Measurements from ENCODE around the gene PTPRU. TPM values are rescaled to one million over a fixed set of nuclear protein-coding genes. Genes with fewer than 3 reads are reported as not detected.

PTPRU gene
- total and polyA plus RNA-seq, 2 of the 8 experiments (the other 6 are each of a cell fraction or from before 2014, with no cell fraction given) = 33.8 to 41.8 TPM

GRCh38 chr1:29338908-29339575 is 102.7 kb downstream of the PTPRU start:
- Histone ChIP-seq H4K91ac (replicated peaks; ENCODE audit: insufficient read length, low read length) (no peak overlapping the region), H4K5ac (ENCODE audit: insufficient read length, low read depth, low read length) (no peak overlapping the region), H4K20me1 (replicated peaks in 1 of 2; ENCODE audit: control insufficient read depth in 1 of 2, insufficient read depth in 2 of 2, low read length in 2 of 2) (no peaks in the 10 kb centered on the region), H3K14ac (ENCODE audit: insufficient read length) (no peak overlapping the region), H2BK5ac (ENCODE audit: low read depth, low read length) (no peak overlapping the region), H3K27ac (ENCODE audit: low read depth, low read length) (no peak overlapping the region), H3K27me3 (replicated peaks in 1 of 4; ENCODE audit: control insufficient read depth in 3 of 4, extremely low read depth in 1 of 4, insufficient read depth in 3 of 4, low read length in 3 of 4) (no peaks in the 10 kb centered on the region), H3K36me3 (ENCODE audit: control insufficient read depth in 2 of 4, insufficient read depth in 4 of 4, low read length in 3 of 4) (no peaks in the 10 kb centered on the region), H3K4me1 (replicated peaks in 1 of 4; ENCODE audit: control insufficient read depth in 3 of 4, insufficient read depth in 4 of 4, low read length in 3 of 4) (peaks cover 0 to 4% (median 1%) of the 10 kb centered on the region in 4 experiments; a peak in 2 of 7 replicates), H3K4me2 (ENCODE audit: insufficient read depth in 1 of 2, low read depth in 2 of 2, low read length in 2 of 2) (no peak overlapping the region), H3K4ac (replicated peaks; ENCODE audit: insufficient read length, low read depth, low read length) (no peak overlapping the region), H3K18ac (ENCODE audit: extremely low read depth, low read length) (no peak overlapping the region), H3K9ac (replicated peaks in 1 of 4; ENCODE audit: extremely low read depth in 1 of 4, low read depth in 3 of 4, low read length in 3 of 4) (no peak overlapping the region), H2BK20ac (ENCODE audit: low read length) (no peak overlapping the region), H3K4me3 (ENCODE audit: extremely low read depth in 1 of 4, insufficient read depth in 2 of 4, low read depth in 3 of 4, low read length in 4 of 4) (no peak overlapping the region), H3K56ac (replicated peaks; ENCODE audit: insufficient read length, low read depth, low read length) (no peak overlapping the region), H2BK15ac (ENCODE audit: low read length) (0 out of 2 replicates have a peak overlapping the region, but pooled peaks have one; percentile 32), H3K9me3 (ENCODE audit: insufficient read depth in 2 of 2, low read depth in 1 of 2, low read length in 1 of 2) (peaks cover 0 to 2% of the 10 kb centered on the region in 2 experiments; a peak in 2 of 4 replicates), H3K23ac (ENCODE audit: insufficient read length) (no peak overlapping the region), H4K8ac (ENCODE audit: extremely low read depth, insufficient read depth, low read length) (no peak overlapping the region), H2BK12ac (ENCODE audit: low read depth, low read length) (no peak overlapping the region), H2AFZ (ENCODE audit: low read length) (no peak overlapping the region), H3K79me2 (ENCODE audit: control insufficient read depth in 1 of 2, insufficient read depth in 2 of 2, low read length in 2 of 2) (no peaks in the 10 kb centered on the region), H2AK5ac (ENCODE audit: low read depth, low read length) (no peak overlapping the region), H3K23me2 (ENCODE audit: low read depth, low read length) (no peaks in the 10 kb centered on the region), H2BK120ac (replicated peaks; ENCODE audit: low read depth, low read length) (no peak overlapping the region), H3K79me1 (ENCODE audit: low read depth, low read length) (no peaks in the 10 kb centered on the region)
- FAIRE-seq (no peak), DNase-seq (ENCODE audit: low read depth in 1 of 2, low spot score in 2 of 2) (no peak)
- POLR2A ChIA-PET (ENCODE audit: partially characterized antibody) = no interaction called here
- CTCF ChIA-PET (ENCODE audit: partially characterized antibody) = interaction anchor here (1.1 kb wide), 1 partner anchor 92 kb away, joined by 3 read pairs; no protein-coding TSS in a partner anchor
- no peak for TF ChIP-seq RFX5 (IDR thresholded peaks at IDR 0.05; ENCODE audit: borderline replicate concordance, low read depth, low read length)
- no peak for TF ChIP-seq CREB1 (IDR thresholded peaks at IDR 0.05)
- 95% methylated on average over 3 of the region's 3 CpGs; no CpG with 5 or more reads in 1 of the 2 experiments for WGBS, 2 experiments (ENCODE audit: extremely low coverage in 1 of 2, insufficient coverage in 1 of 2, insufficient read length in 1 of 2, insufficient replicate concordance in 2 of 2, low coverage in 1 of 2, low lambda C conversion rate in 2 of 2, missing lambda C conversion rate in 1 of 2)

Data from H1 (cell line).